Measurements from ENCODE around the gene GPR37L1.

GRCh38 chr1:202145068-202145743 is 22.5 kb downstream of the GPR37L1 start:
- TF ChIP-seq EZH2 (IDR thresholded peaks at IDR 0.05; ENCODE audit: insufficient read depth, poor library complexity, severe bottlenecking) (no peak), EZH2phosphoT487 (IDR thresholded peaks at IDR 0.05; ENCODE audit: insufficient read depth, low read depth) (no peak)
